K562 (cell line): ENCODE measurements around the gene ARMC9. TPM values are rescaled to one million over a fixed set of nuclear protein-coding genes. Genes with fewer than 3 reads are reported as not detected.
A peak's percentile ranks its signal among the peaks of the same experiment; 100 is the strongest.

Source experiments
- ATAC-seq: fragments of 200-7000 bp; cut with Tn5 transposase; 3 replicates; pipeline ENCODE4 v1.9.1; 2020; ENCODE audit warnings: moderate library complexity
- BruUV-seq: library from RNA; stranded (reverse); fragments of 400-500 nt; replicated peaks from 2 replicates; lab custom pipeline; 2021; lab: Mats Ljungman, UMichigan
- CTCF ChIA-PET: fragments of 300-600 bp; formaldehyde crosslinking; extraction: SDS; loops from one replicate; lab custom pipeline; 2021; ENCODE audit warnings: low intra/inter-chr PET ratio; lab: Yijun Ruan, JAX
- POLR2A ChIA-PET: fragments of 300-600, 350-650 bp; sonication (Branson Sonifier 250); formaldehyde crosslinking; extraction: SDS; loops from one replicate; lab custom pipeline; 2021; ENCODE audit warnings: antibody characterized with exemption, inconsistent platforms; lab: Yijun Ruan, JAX
- DNase-seq, 4 experiments: peaks; one replicate each; pipeline versions ENCODE4 v3.0.0 to v3.0.0-alpha.2; 2011 to 2018; ENCODE audit warnings: low spot score in 3 of 4, mixed read lengths in 3 of 4; ENCODE audit errors: extremely low read depth in 1 of 4
- FAIRE-seq: peaks from 2 replicates; lab custom pipeline; 2011; peaks lifted over from hg19 to GRCh38; lab: Jason Lieb, UNC
- H2AFZ ChIP-seq: 2 replicates; pipeline ENCODE4 v1.6.0; 2011; ENCODE audit warnings: low read depth, low read length, control low read depth, inconsistent platforms
- H3K27ac ChIP-seq: fragments of 200-600 bp; 3 replicates; pipeline ENCODE4 v1.8.0; 2011; ENCODE audit warnings: low read depth, mild to moderate bottlenecking, control low read depth, inconsistent platforms, low read length, moderate library complexity, mixed read lengths; ENCODE audit errors: extremely low read depth
- H3K27me3 ChIP-seq, 2 experiments: fragments of 300-600 bp in 1 of 2; 2 replicates in 1 of 2; 3 replicates in 1 of 2; pipeline versions ENCODE4 v1.6.0 to v1.8.0; 2011; ENCODE audit warnings: inconsistent platforms in 2 of 2, low read length in 2 of 2, mild to moderate bottlenecking in 1 of 2, mixed read lengths in 1 of 2, moderate library complexity in 1 of 2; ENCODE audit not compliant: control insufficient read depth in 2 of 2, insufficient read depth in 2 of 2
- H3K36me3 ChIP-seq: fragments of 300-600 bp; 3 replicates; pipeline ENCODE4 v1.8.0; 2011; ENCODE audit warnings: mild to moderate bottlenecking, low read length, inconsistent platforms; ENCODE audit not compliant: control insufficient read depth, insufficient read depth
- H3K4me1 ChIP-seq, 2 experiments: fragments of 200-600 bp in 1 of 2; replicated peaks in 1 of 2; 2 replicates in 1 of 2; 3 replicates in 1 of 2; pipeline versions ENCODE4 v1.5.1 to v1.8.0; 2011; ENCODE audit warnings: inconsistent platforms in 2 of 2, low read length in 2 of 2, mild to moderate bottlenecking in 1 of 2, mixed read lengths in 1 of 2, moderate library complexity in 1 of 2; ENCODE audit not compliant: control insufficient read depth in 2 of 2, insufficient read depth in 2 of 2
- H3K4me2 ChIP-seq: 2 replicates; pipeline ENCODE4 v1.6.1; 2011; ENCODE audit warnings: low read length, control low read depth, inconsistent platforms, mixed read lengths; ENCODE audit not compliant: insufficient read depth
- H3K4me3 ChIP-seq: fragments of 200-600 bp; sonication (generic), shearing (Covaris generic); 2 replicates; pipeline ENCODE4 v1.5.1; 2016; ENCODE audit warnings: control low read depth, inconsistent platforms
- H3K79me2 ChIP-seq: fragments of 200-600 bp; 3 replicates; pipeline ENCODE4 v1.8.0; 2011; ENCODE audit warnings: low read length, inconsistent platforms; ENCODE audit not compliant: control insufficient read depth, insufficient read depth
- H3K9ac ChIP-seq, 2 experiments: 2 replicates each; pipeline versions ENCODE4 v1.6.0 to v1.6.1; 2011; ENCODE audit warnings: low read depth in 2 of 2, low read length in 2 of 2, control low read depth in 1 of 2, inconsistent platforms in 1 of 2, mild to moderate bottlenecking in 1 of 2, mixed read lengths in 1 of 2; ENCODE audit not compliant: insufficient read depth in 1 of 2
- H3K9me1 ChIP-seq: one replicate; pipeline ENCODE4 v1.6.0; 2011; ENCODE audit warnings: inconsistent platforms, mild to moderate bottlenecking, low read length, moderate library complexity; ENCODE audit not compliant: control insufficient read depth, insufficient read depth
- H3K9me3 ChIP-seq: replicated peaks from 2 replicates; pipeline ENCODE4 v1.5.1; 2011; ENCODE audit warnings: low read depth, low read length, inconsistent platforms; ENCODE audit not compliant: control insufficient read depth, insufficient read depth
- H4K20me1 ChIP-seq: replicated peaks from 2 replicates; pipeline ENCODE4 v1.6.1; 2011; ENCODE audit warnings: low read length, inconsistent platforms, mixed read lengths; ENCODE audit not compliant: control insufficient read depth, insufficient read depth
- GATAD2B ChIP-seq: fragments of 450-650 bp; IDR thresholded peaks from 2 replicates; pipeline ENCODE4 v1.6.1; 2017; ENCODE audit warnings: mild to moderate bottlenecking, borderline replicate concordance
- POLR2A ChIP-seq: fragments of 450-650 bp; conservative IDR thresholded peaks from 2 replicates; pipeline ENCODE4 v1.6.1; 2016
- THRA ChIP-seq: fragments of 450-650 bp; IDR thresholded peaks from 2 replicates; pipeline ENCODE4 v1.6.1; 2017; ENCODE audit warnings: mild to moderate bottlenecking, moderate library complexity
- ZFP36 ChIP-seq: fragments of 150-350 bp; IDR thresholded peaks from 2 replicates; pipeline ENCODE4 v1.6.1; 2018; ENCODE audit warnings: low read length, low read depth; ENCODE audit not compliant: partially characterized antibody
- WGBS: fragments of 100-300 bp; shearing (Covaris generic); methylation state at CpG from one replicate; pipeline ENCODE4 v1.1.6; 2016; ENCODE audit warnings: low coverage, mixed read lengths; ENCODE audit not compliant: insufficient coverage; ENCODE audit errors: missing lambda C conversion rate; 5-methylcytosine and 5-hydroxymethylcytosine counted together
- in situ Hi-C: fragments of 300-500 bp; cut with MboI; formaldehyde crosslinking; loops from 4 replicates; pipeline ENCODE4 v1.15.0; 2018; ENCODE audit warnings: inconsistent platforms, mixed read lengths
- intact Hi-C: fragments of 100-400 bp; cut with micrococcal nuclease; formaldehyde crosslinking; loops from 2 replicates; pipeline ENCODE4 v1.14.2; 2022
- polyA plus RNA-seq, 8 experiments: library from polyadenylated mRNA; depleted of rRNA in 4 of 8; stranded (reverse) in 5 of 8; unstranded in 3 of 8; fragments of >200 nt; fragmentation: Nextera tagmentation in 2 of 8; fragmentation: Illumina TruSeq in 1 of 8; extraction: Ambion mirVana in 2 of 8; extraction: Trizol in 1 of 8; gene quantifications; 2 replicates each; pipeline versions ENCODE4 v1.2.1 to v1.2.3, GENCODE V29; 2011 to 2014; ENCODE audit warnings: inconsistent platforms in 1 of 8, missing spikeins in 1 of 8
- total RNA-seq, 7 experiments: library from RNA; depleted of rRNA in 6 of 7; stranded (reverse); fragments of >200 nt in 6 of 7; fragmentation: Illumina TruSeq in 2 of 7; extraction: Trizol in 2 of 7; gene quantifications; 2 replicates each; pipeline versions ENCODE4 v1.2.1 to v1.2.3, GENCODE V29; 2011 to 2021; ENCODE audit warnings: low replicate concordance in 1 of 7

The ARMC9 gene
- total and polyA plus RNA-seq, 9 of the 15 experiments (the other 6 are each of a cell fraction or from before 2014, with no cell fraction given), result 0.36 to 2.3 (median 1.1) TPM

- no peak overlapping the region for H3K9ac ChIP-seq
- 83% methylated on average over 1 of the region's 2 CpGs for WGBS
- H3K27me3 ChIP-seq, result no peaks in the 10 kb centered on the region
- FAIRE-seq (no peak), DNase-seq (no peak)
- no peak overlapping the region for H3K4me2 ChIP-seq
- POLR2A ChIA-PET, result interaction anchor here (0.7 kb wide), 1 partner anchor 203 kb away, joined by 5 read pairs; no protein-coding TSS in a partner anchor
- 0 out of 2 replicates have a peak, but pooled peaks have one; percentile 23 for TF ChIP-seq POLR2A
- TF ChIP-seq THRA, result no peak
- TF ChIP-seq, all 486 proteins: peak for 1
- Histone ChIP-seq H2AFZ (no peak overlapping the region), H3K9me3 (no peaks in the 10 kb centered on the region), H3K27ac (no peak overlapping the region), H3K4me1 (no peaks in the 10 kb centered on the region; a peak in 1 of 5 replicates), H3K36me3 (peaks cover 31% of the 10 kb centered on the region; the same call in 2 of the 3 replicates), H3K4me3 (no peak overlapping the region), H3K79me2 (no peaks in the 10 kb centered on the region), H4K20me1 (no peaks in the 10 kb centered on the region), H3K9me1 (no peaks in the 10 kb centered on the region)
- in situ Hi-C loops, result no loop called here
- intact Hi-C loops, result no loop called here
- CTCF ChIA-PET, result no interaction called here
- BruUV-seq, result no TSS peak
- peak; percentile 53; the same call in 2 of the 3 replicates for ATAC-seq
Observed at GRCh38 chr2:231176066-231176465, 22.4 kb upstream of the ARMC9 start.

GRCh38 chr2:231177156-231178025, 21.0 kb upstream of the ARMC9 start:
- in situ Hi-C loops (no loop called here), intact Hi-C loops (no loop called here)
- no peak for DNase-seq
- CTCF ChIA-PET, result no interaction called here
- Histone ChIP-seq H3K9me3 (no peaks in the 10 kb centered on the region), H3K27me3 (no peaks in the 10 kb centered on the region), H3K9me1 (no peaks in the 10 kb centered on the region), H3K4me2 (no peak overlapping the region), H2AFZ (no peak overlapping the region), H3K36me3 (peaks cover 19% of the 10 kb centered on the region; the same call in 2 of the 3 replicates), H3K27ac (no peak overlapping the region), H3K4me1 (peaks cover 4 to 6% of the 10 kb centered on the region in 2 experiments; a peak in 4 of 5 replicates), H3K79me2 (no peaks in the 10 kb centered on the region), H3K4me3 (no peak overlapping the region), H3K9ac (no peak overlapping the region), H4K20me1 (no peaks in the 10 kb centered on the region)
- peak; percentile 55 for TF ChIP-seq ZFP36
- TF ChIP-seq GATAD2B, result no peak
- no peak for ATAC-seq
- BruUV-seq, result no TSS peak
- FAIRE-seq, result no peak
- WGBS, result 65% methylated on average over 10 of the region's 11 CpGs
- POLR2A ChIA-PET, result no interaction called here
